ENCODE results near the gene ZNF530. TPM values are rescaled to one million over a fixed set of nuclear protein-coding genes. Genes with fewer than 3 reads are reported as not detected.

The ZNF530 gene
- 3.5 and 4.1 TPM in 2 replicates for total RNA-seq

DNA sequence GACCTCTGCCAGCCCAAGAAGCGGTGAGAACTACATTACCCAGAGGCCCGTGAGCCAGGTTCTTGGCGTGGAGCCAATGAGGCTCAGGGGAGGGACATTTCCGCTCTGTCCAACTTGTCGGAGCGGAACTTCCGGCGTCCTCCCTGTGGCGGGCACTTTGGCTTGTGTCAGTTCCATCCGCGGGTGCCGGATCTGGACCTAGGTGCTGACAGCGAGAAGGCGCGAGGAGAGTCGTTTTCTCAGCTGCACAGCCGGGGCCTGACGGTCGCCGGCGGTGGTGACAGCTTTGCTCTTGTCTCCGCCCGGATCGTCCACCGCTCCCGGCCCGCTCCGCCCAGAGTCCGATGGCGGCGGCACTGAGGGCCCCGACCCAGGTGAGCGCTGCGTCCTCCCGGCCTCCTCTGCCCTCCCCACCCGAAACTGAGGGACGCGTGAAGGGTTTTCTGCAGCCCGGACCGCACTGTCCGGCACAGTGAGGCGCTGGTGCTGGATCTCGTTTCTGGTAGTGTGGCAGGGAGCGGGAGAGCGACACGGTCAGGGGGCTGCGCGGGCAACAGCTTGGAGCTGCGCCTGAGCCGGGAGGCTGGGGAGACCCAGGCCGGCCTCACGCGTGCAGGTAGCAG is at the start of gene ZNF530:
Gene ZNF530, plus strand, starts transcription at position 125 of the 623 bp plus-strand sequence. CDS start 4,461 bp downstream, outside the sequence.

DNA sequence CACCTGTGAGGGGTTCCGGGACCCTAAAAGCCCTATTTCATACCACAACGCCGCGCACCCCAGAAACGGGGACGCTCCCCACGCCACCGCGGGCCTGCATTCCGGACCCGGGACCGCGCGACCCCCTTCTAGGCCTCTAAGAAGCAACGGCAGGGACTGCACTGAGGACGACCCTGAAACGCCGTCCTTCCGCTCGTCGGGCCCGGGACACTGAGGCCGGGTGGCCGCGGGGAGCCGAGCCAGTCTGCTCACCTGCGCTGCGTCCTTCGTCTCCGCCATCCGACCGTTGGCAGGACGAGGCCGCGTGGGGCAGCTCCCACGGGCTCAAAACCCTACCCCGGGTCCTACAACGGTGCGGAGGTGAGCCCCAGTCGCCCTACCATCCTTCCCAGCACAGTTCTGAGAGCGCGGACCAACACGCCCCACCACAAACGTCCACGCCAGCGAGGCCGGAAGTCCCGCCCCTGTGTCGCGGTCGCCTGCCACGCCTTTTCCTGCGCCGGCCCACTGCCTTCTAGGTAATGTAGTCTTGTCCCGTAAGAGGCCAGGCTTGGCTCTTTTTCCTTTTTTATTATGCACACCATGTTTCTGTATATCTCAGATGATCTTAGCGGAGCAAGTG is 40.2 kb upstream of the ZNF530 start, which contains the start of gene ZNF550:
Gene ZNF550, minus strand, starts transcription at position 460 of the 622 bp plus-strand sequence. Its CDS starts 181 bp downstream, at position 279.

DNA sequence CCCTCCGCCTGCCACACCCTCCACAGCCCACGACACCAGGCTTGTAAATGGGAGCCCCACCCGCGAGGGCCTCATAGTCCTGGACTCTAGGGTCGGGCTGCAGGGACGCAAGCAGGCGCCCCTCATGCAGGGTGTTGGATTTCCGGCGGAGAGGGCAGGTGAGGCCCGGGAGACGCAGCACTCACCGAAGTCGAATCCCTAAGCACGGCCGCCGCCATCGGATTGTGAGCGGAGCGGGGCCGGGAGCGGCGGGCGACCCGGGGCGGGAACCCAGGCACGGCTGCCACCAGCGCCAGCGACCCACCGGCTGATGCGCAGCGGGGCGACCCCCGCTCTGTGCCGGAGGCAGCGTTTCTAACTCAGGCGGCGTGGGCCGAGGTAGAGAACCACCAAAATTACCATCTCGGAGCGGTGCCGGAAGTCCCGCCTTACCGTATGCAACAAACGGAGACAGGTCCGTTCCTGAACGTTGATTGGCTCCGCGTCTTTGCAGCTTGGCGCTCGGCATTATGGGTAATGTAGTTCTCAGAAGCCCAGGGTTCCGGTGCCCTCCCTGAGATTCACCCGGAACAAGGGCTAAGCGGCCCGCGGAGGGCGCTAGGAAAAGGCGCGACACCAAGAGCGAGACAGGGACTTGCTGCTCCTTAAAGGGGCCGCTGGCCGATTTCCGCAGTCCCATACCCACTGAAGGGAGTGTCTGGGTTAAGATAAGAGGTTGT is 21.0 kb upstream of the ZNF530 start, which contains the start of gene ZNF416:
Gene ZNF416, minus strand, starts transcription at position 425 of the 719 bp plus-strand sequence. Its CDS starts 207 bp downstream, at position 218.

DNA sequence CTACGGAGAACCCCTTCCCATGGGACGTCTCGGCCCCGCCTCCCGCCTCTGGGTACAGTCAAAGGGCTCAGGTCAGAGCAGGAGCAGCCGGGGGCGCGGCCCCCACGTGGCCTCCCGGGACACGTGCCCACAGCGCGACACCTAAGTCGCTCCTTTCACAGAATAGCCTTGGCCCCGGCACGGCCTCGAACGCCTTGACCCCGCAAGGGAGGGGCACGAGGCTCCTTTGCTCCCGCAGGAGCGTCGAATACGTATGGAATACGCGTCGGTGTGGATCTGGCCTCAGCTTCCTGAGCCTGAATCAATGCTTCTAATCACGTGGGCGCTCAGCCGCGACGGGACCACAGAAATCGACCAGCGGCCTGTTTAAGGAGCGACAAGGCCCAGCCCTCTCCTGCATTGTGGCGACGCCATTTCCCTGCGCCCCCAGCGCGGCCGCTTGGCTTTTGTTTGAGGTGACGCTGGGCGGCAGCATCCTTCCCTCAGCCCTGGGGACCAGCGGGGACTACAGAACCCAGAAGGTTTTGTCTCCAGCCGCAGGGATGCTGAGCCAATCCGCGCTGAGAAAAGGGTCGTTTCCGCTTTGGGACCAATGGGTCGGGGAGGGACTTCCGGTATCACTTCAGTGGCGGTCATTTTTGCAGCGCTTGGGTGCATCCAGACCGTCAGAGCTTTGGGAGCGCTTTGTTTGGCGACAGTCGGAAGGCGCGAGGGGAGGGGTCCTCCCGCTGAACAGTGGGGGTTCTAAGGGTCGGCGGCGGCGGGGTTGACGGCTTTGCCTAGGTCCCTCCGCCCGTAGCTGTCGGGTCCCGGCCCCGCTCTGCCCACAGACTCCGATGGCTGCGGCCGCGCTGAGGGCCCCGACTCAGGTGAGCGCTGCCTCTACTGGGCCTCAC is 15.9 kb upstream of the ZNF530 start, which contains the start of gene ZIK1:
Gene ZIK1, plus strand, starts transcription at position 625 of the 896 bp plus-strand sequence. Its CDS starts 212 bp downstream, at position 837.

DNA sequence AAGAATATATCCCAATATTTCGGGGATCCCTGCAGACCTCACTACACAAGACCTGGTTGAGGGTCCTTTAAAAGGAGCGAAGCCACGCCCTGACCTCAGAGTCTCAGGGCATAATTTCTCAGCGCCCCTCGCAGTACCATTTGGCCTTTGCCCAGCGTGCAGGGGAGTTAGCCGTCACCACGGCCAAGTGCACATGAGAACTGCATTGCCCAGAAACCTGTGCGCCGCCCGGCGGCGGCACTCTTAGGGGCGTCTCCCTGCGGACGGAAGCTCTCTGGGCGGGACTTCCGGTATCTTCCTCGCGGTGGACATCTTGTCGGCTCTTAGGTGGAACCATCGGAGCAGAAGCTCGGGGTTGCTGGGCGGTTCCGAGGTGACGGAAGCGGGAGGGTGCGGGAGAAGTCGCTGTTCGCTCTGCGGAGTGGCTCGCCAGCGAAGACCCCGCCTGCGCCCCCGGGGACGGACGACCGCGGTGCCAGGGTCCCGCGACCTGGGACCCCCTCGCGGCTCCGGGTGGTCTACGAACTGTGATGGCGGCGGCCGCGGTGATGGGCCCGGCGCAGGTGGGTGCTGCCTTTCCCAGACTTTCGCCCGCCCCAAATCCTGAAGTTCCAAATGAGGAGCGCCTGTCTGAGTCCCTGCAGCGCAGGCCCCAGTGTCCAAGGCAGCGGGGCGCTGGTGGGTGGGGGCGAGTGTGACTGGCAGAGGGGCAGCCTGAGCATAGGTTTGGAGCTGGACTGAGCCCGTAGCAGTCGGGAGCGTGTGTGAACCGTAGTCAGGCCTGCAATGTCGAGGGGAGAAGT is 14.5 kb downstream of the ZNF530 start, which contains the start of gene ZNF134:
Gene ZNF134, plus strand, starts transcription at position 302 of the 803 bp plus-strand sequence. CDS start 5,227 bp downstream, outside the sequence.

DNA sequence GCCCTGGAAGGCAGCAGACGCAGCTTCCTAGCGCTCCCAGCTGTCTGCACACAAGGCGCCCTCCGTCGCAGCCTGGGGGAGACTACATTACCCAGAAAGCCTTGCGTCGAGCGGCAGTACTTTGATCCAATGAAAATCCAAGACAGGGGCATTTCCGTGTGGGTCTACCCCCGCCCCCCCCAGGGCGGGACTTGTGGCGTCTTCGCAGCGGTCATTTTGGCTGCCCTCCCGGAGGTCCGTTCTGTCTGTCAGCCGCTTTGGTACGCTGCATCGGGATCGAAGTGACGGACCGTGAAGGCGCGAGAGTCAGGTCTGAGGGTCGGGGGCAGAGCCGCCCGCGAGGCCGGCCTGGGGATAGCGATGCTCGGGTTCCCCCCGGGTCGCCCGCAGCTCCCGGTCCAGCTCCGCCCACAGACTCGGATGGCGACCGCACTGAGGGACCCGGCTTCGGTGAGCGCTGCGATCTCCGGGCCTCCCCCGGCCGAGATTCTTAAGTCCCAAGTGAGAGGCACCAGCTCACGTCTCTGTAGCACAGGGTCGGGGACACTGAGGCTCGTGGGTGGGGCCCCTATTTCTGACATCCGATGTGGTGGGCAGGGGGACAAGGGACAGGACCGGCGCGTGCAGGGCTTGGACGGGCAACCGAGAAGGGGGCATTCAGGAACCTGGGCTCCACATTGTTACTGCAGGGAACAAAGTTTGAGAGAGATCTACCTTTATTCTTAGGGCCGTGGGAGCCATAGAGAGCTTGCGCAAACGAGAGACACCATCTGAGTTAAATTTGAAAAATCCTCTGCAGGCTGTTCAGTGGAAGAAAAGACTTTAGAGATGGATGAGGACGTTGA is 33.5 kb downstream of the ZNF530 start, which contains the start of gene ZNF211:
Gene ZNF211, plus strand, starts transcription at position 182 of the 845 bp plus-strand sequence. Its CDS starts 179 bp downstream, at position 361.

Other genes with a start within 250 kb of the ZNF530 start
- gene ZNF304, start 248.6 kb upstream of the ZNF530 start, total RNA-seq: 3.6 and 5.5 TPM in 2 replicates
- gene TRAPPC2B, start 236.3 kb upstream of the ZNF530 start, total RNA-seq: 12.2 and 15.1 TPM in 2 replicates
- gene ZNF547, start 236.3 kb upstream of the ZNF530 start, total RNA-seq: 0.65 and 0.89 TPM in 2 replicates
- 6.2 and 9.1 TPM in 2 replicates for gene ZNF548, start 210.0 kb upstream of the ZNF530 start, total RNA-seq
- 4.1 TPM in 2 replicates for gene ZNF17, start 188.7 kb upstream of the ZNF530 start, total RNA-seq
- 7.5 and 16.3 TPM in 2 replicates for gene ZNF749, start 164.6 kb upstream of the ZNF530 start, total RNA-seq
- gene VN1R1, start 142.7 kb upstream of the ZNF530 start, total RNA-seq: under 0.01 TPM in 1 of 2 replicates, not detected in the other
- 3.9 and 11.2 TPM in 2 replicates for gene ZNF772, start 122.3 kb upstream of the ZNF530 start, total RNA-seq
- 3.7 and 9.6 TPM in 2 replicates for gene ZNF419, start 112.1 kb upstream of the ZNF530 start, total RNA-seq
- 3.9 and 13.6 TPM in 2 replicates for gene ZNF773, start 99.9 kb upstream of the ZNF530 start, total RNA-seq
- gene ZNF549, start 72.5 kb upstream of the ZNF530 start, total RNA-seq: 2.3 and 4.6 TPM in 2 replicates
- gene ZNF550, start 40.0 kb upstream of the ZNF530 start, total RNA-seq: 2.8 and 3.9 TPM in 2 replicates
- 2.6 and 4.2 TPM in 2 replicates for gene ZNF416, start 21.0 kb upstream of the ZNF530 start, total RNA-seq
- gene ZIK1, start 15.7 kb upstream of the ZNF530 start, total RNA-seq: 4.1 and 7.5 TPM in 2 replicates
- gene ZNF134, start 14.4 kb downstream of the ZNF530 start, total RNA-seq: 9.6 and 17.4 TPM in 2 replicates
- 4.2 and 7.5 TPM in 2 replicates for gene ZNF211, start 33.3 kb downstream of the ZNF530 start, total RNA-seq
- not detected in 2 replicates for gene ZSCAN4, start 69.0 kb downstream of the ZNF530 start, total RNA-seq
- gene ZNF551, start 82.1 kb downstream of the ZNF530 start, total RNA-seq: 4.6 and 7.2 TPM in 2 replicates
- gene ZNF154, start 109.3 kb downstream of the ZNF530 start, total RNA-seq: 0.98 and 2.2 TPM in 2 replicates
- gene ZNF671, start 127.7 kb downstream of the ZNF530 start, total RNA-seq: 2.9 and 4.7 TPM in 2 replicates
- gene ZNF776, start 146.9 kb downstream of the ZNF530 start, total RNA-seq: 8.0 and 14.2 TPM in 2 replicates
- gene ZNF586, start 169.8 kb downstream of the ZNF530 start, total RNA-seq: 6.8 and 8.1 TPM in 2 replicates
- gene ZNF552, start 215.0 kb downstream of the ZNF530 start, total RNA-seq: 3.9 and 5.8 TPM in 2 replicates
- gene ZNF587B, start 230.4 kb downstream of the ZNF530 start, total RNA-seq: 6.8 and 8.4 TPM in 2 replicates
- 12.7 and 15.6 TPM in 2 replicates for gene ZNF587, start 250.0 kb downstream of the ZNF530 start, total RNA-seq